Suprapubic skin (tissue), 3 donors: ENCODE data around the gene ACTL8.

Source experiments
- CTCF ChIP-seq, 2 donors: fragments of 200-600 bp in 1 of 2; fragments of 450-650 bp in 1 of 2; sonication (generic) in 1 of 2; IDR thresholded peaks; one replicate each; pipeline ENCODE4 v1.5.1; 2016 to 2019; ENCODE audit warnings: antibody characterized with exemption in 2 of 2, mild to moderate bottlenecking in 1 of 2, moderate library complexity in 1 of 2
- POLR2A ChIP-seq, 2 donors: fragments of 450-650 bp; IDR thresholded peaks; one replicate each; pipeline ENCODE4 v1.6.1; 2017; ENCODE audit warnings: antibody characterized with exemption in 2 of 2, mild to moderate bottlenecking in 2 of 2, moderate library complexity in 2 of 2

- TF ChIP-seq POLR2A (IDR thresholded peaks at IDR 0.05) (no peak), CTCF (IDR thresholded peaks at IDR 0.05) (no peak)
Observed at GRCh38 chr1:17729909-17730308, 25.2 kb upstream of the ACTL8 start.
